Fibroblast of the aortic adventitia (primary cell): ENCODE results near the gene NNMT. TPM values are rescaled to one million over a fixed set of nuclear protein-coding genes. Genes with fewer than 3 reads are reported as not detected.

Experiments used
- DNase-seq: peaks from one replicate; pipeline ENCODE4 v3.0.0-alpha.2; 2010; ENCODE audit warnings: low read depth
- H3K4me3 ChIP-seq: 2 replicates; pipeline ENCODE4 v1.5.1; 2011; ENCODE audit warnings: low read depth, mild to moderate bottlenecking, control low read depth, low read length, moderate library complexity
- CTCF ChIP-seq: IDR thresholded peaks from 2 replicates; pipeline ENCODE4 v1.5.1; 2011; ENCODE audit warnings: mild to moderate bottlenecking, low read length, control low read depth, inconsistent platforms; ENCODE audit not compliant: insufficient read depth
- total RNA-seq: library from RNA; depleted of rRNA; stranded (reverse); fragments of >200 nt; gene quantifications from 2 replicates; pipeline ENCODE4 v1.2.3, GENCODE V29; 2012; ENCODE audit warnings: low replicate concordance

Gene NNMT
- 178 and 2,246 TPM in 2 replicates for total RNA-seq

DNA sequence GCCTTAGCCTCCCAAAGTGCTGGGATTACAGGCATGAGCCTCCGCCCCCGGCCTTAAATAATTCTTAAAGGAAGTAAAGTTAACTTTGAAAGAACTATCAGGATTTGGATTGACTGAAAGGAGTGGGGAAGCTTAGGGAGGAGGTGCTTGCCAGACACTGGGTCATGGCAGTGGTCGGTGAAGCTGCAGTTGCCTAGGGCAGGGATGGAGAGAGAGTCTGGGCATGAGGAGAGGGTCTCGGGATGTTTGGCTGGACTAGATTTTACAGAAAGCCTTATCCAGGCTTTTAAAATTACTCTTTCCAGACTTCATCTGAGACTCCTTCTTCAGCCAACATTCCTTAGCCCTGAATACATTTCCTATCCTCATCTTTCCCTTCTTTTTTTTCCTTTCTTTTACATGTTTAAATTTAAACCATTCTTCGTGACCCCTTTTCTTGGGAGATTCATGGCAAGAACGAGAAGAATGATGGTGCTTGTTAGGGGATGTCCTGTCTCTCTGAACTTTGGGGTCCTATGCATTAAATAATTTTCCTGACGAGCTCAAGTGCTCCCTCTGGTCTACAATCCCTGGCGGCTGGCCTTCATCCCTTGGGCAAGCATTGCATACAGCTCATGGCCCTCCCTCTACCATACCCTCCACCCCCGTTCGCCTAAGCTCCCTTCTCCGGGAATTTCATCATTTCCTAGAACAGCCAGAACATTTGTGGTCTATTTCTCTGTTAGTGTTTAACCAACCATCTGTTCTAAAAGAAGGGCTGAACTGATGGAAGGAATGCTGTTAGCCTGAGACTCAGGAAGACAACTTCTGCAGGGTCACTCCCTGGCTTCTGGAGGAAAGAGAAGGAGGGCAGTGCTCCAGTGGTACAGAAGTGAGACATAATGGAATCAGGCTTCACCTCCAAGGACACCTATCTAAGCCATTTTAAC lies at the start of gene NNMT:
TSS of gene NNMT (plus strand) at position 724 of the 929 bp plus-strand sequence. CDS start at position 882, 158 bp downstream.
- DNase-seq = peak; percentile 99
- H3K4me3 ChIP-seq = peak within 1 kb of the TSS; percentile 87
- no peak for TF ChIP-seq CTCF

- TF ChIP-seq CTCF = no peak
- DNase-seq = no peak
- no peak overlapping the region for H3K4me3 ChIP-seq
These were observed 49.0 kb upstream of the NNMT start for GRCh38 chr11:114247070-114247789.

GRCh38 chr11:114250180-114250579 lies 46.0 kb upstream of the NNMT start:
- no peak for TF ChIP-seq CTCF
- no peak for DNase-seq
- no peak overlapping the region for H3K4me3 ChIP-seq

GRCh38 chr11:114250993-114251814 lies 45.0 kb upstream of the NNMT start:
- no peak overlapping the region for H3K4me3 ChIP-seq
- no peak for TF ChIP-seq CTCF
- DNase-seq = no peak

- no peak for TF ChIP-seq CTCF
- no peak overlapping the region for H3K4me3 ChIP-seq
- DNase-seq = no peak
These were observed 44.3 kb upstream of the NNMT start for GRCh38 chr11:114251815-114252337.

DNA sequence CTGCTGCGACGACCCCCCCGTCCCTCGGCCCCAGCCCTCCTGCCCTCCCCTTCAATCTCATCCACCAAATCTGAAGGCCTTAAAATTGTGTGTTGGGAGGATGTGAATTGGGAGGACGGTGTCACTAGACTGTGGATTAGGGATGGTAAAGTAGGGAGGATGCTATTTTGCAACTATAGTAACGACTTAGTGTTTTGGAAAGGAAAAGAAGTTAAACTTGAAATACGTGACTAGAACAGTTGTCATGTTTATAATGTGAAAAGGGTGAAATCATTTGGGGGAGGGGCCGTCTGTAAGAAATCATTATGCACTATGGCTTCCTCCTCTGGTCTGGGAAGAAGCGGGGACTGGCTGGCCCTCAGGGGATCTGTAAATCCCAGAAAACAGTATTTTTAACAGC lies 43.4 kb upstream of the NNMT start:
- no peak overlapping the region for H3K4me3 ChIP-seq
- no peak for TF ChIP-seq CTCF
- DNase-seq = no peak
